Measurements from ENCODE around the gene NME4. TPM values are rescaled to one million over a fixed set of nuclear protein-coding genes. Genes with fewer than 3 reads are reported as not detected.

Gene NME4
- total RNA-seq, 2 experiments from 2014 or later = 25.0 TPM

GRCh38 chr16:354971-355461 lies 42.0 kb upstream of the NME4 start:
- no peak for DNase-seq (ENCODE audit: low spot score)
- Histone ChIP-seq H3K27ac (ENCODE audit: low read depth, low read length, poor library complexity, severe bottlenecking) (no peak overlapping the region), H3K4me3 (ENCODE audit: low read depth, low read length, poor library complexity, severe bottlenecking) (no peak overlapping the region)

GRCh38 chr16:356741-357140 lies 40.3 kb upstream of the NME4 start:
- no peak for DNase-seq (ENCODE audit: low spot score)
- Histone ChIP-seq H3K4me1 (ENCODE audit: insufficient read depth, low read length, poor library complexity, severe bottlenecking) (peaks cover 6% of the 10 kb centered on the region), H4K20me1 (ENCODE audit: insufficient read depth, low read length) (no peaks in the 10 kb centered on the region), H3K36me3 (ENCODE audit: insufficient read depth, low read length) (no peaks in the 10 kb centered on the region), H3K4me2 (ENCODE audit: low read length) (no peak overlapping the region), H2AFZ (ENCODE audit: low read length) (no peak overlapping the region), H3K27ac (ENCODE audit: low read depth, low read length, poor library complexity, severe bottlenecking) (no peak overlapping the region), H3K9me2 (ENCODE audit: insufficient read depth, low read length) (no peaks in the 10 kb centered on the region), H3K4me3 (ENCODE audit: low read depth, low read length, poor library complexity, severe bottlenecking) (no peak overlapping the region), H3K9me3 (ENCODE audit: low read length) (no peaks in the 10 kb centered on the region), H3K79me2 (ENCODE audit: insufficient read depth, low read depth, low read length) (peaks cover 2% of the 10 kb centered on the region; the same call in 1 of the 2 replicates)
- POLR2A ChIA-PET = no interaction called here
- intact Hi-C loops (cut with micrococcal nuclease; ENCODE audit: unreplicated experiment) = no loop called here
- CTCF ChIA-PET (ENCODE audit: unreplicated experiment) = no interaction called here
- BruUV-seq (replicated peaks) = no TSS peak
- TF ChIP-seq EZH2phosphoT487 (IDR thresholded peaks at IDR 0.05; ENCODE audit: borderline replicate concordance, low read depth, low read length) = no peak
- TF ChIP-seq, protein P1, sequence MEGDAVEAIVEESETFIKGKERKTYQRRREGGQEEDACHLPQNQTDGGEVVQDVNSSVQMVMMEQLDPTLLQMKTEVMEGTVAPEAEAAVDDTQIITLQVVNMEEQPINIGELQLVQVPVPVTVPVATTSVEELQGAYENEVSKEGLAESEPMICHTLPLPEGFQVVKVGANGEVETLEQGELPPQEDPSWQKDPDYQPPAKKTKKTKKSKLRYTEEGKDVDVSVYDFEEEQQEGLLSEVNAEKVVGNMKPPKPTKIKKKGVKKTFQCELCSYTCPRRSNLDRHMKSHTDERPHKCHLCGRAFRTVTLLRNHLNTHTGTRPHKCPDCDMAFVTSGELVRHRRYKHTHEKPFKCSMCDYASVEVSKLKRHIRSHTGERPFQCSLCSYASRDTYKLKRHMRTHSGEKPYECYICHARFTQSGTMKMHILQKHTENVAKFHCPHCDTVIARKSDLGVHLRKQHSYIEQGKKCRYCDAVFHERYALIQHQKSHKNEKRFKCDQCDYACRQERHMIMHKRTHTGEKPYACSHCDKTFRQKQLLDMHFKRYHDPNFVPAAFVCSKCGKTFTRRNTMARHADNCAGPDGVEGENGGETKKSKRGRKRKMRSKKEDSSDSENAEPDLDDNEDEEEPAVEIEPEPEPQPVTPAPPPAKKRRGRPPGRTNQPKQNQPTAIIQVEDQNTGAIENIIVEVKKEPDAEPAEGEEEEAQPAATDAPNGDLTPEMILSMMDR (conservative IDR thresholded peaks at IDR 0.05; ENCODE audit: low read length) = no peak

More at GRCh38 chr16:354971-355461, 42.0 kb upstream of the NME4 start:
- Histone ChIP-seq H3K79me2 (ENCODE audit: insufficient read depth, low read depth, low read length) (peaks cover 9% of the 10 kb centered on the region; the same call in 1 of the 2 replicates), H3K4me2 (ENCODE audit: low read length) (no peak overlapping the region), H3K9me2 (ENCODE audit: insufficient read depth, low read length) (no peaks in the 10 kb centered on the region), H3K9me3 (ENCODE audit: low read length) (no peaks in the 10 kb centered on the region), H3K4me1 (ENCODE audit: insufficient read depth, low read length, poor library complexity, severe bottlenecking) (peaks cover 15% of the 10 kb centered on the region), H2AFZ (ENCODE audit: low read length) (no peak overlapping the region), H4K20me1 (ENCODE audit: insufficient read depth, low read length) (no peaks in the 10 kb centered on the region), H3K36me3 (ENCODE audit: insufficient read depth, low read length) (peaks cover 8% of the 10 kb centered on the region)
- CTCF ChIA-PET (ENCODE audit: unreplicated experiment) = no interaction called here
- no TSS peak for BruUV-seq (replicated peaks)
- POLR2A ChIA-PET = no interaction called here
- TF ChIP-seq, protein P1 (conservative IDR thresholded peaks at IDR 0.05; ENCODE audit: low read length) = no peak
- no peak for TF ChIP-seq EZH2phosphoT487 (IDR thresholded peaks at IDR 0.05; ENCODE audit: borderline replicate concordance, low read depth, low read length)
- intact Hi-C loops (cut with micrococcal nuclease; ENCODE audit: unreplicated experiment) = no loop called here

- Histone ChIP-seq H3K4me3 (ENCODE audit: low read depth, low read length, poor library complexity, severe bottlenecking) (no peak overlapping the region), H4K20me1 (ENCODE audit: insufficient read depth, low read length) (no peaks in the 10 kb centered on the region), H3K79me2 (ENCODE audit: insufficient read depth, low read depth, low read length) (no peaks in the 10 kb centered on the region), H3K27ac (ENCODE audit: low read depth, low read length, poor library complexity, severe bottlenecking) (no peak overlapping the region), H3K9me3 (ENCODE audit: low read length) (no peaks in the 10 kb centered on the region), H3K4me1 (ENCODE audit: insufficient read depth, low read length, poor library complexity, severe bottlenecking) (no peaks in the 10 kb centered on the region), H3K9me2 (ENCODE audit: insufficient read depth, low read length) (no peaks in the 10 kb centered on the region), H3K4me2 (ENCODE audit: low read length) (no peak overlapping the region), H2AFZ (ENCODE audit: low read length) (no peak overlapping the region), H3K36me3 (ENCODE audit: insufficient read depth, low read length) (no peaks in the 10 kb centered on the region)
- BruUV-seq (replicated peaks) = no TSS peak
- intact Hi-C loops (cut with micrococcal nuclease; ENCODE audit: unreplicated experiment) = no loop called here
- POLR2A ChIA-PET = no interaction called here
- CTCF ChIA-PET (ENCODE audit: unreplicated experiment) = no interaction called here
- no peak for TF ChIP-seq EZH2phosphoT487 (IDR thresholded peaks at IDR 0.05; ENCODE audit: borderline replicate concordance, low read depth, low read length)
- TF ChIP-seq, protein P1 (conservative IDR thresholded peaks at IDR 0.05; ENCODE audit: low read length) = no peak
- no peak for DNase-seq (ENCODE audit: low spot score)
Measured at GRCh38 chr16:359067-359763, 37.8 kb upstream of the NME4 start.

Data from OCI-LY7 (cell line).